Left cardiac atrium (tissue), 4 donors: Measurements from ENCODE around the gene CHCHD10. TPM values are rescaled to one million over a fixed set of nuclear protein-coding genes. Genes with fewer than 3 reads are reported as not detected.
A peak's percentile ranks its signal among the peaks of the same experiment; 100 is the strongest.

Experiments
- ATAC-seq, 2 donors: fragments of 200-7000 bp; cut with Tn5 transposase; one replicate each; pipeline ENCODE4 v1.9.1; 2020; ENCODE audit warnings: mild to moderate bottlenecking in 2 of 2, moderate library complexity in 2 of 2
- DNase-seq: peaks from one replicate; pipeline ENCODE4 v3.0.0-alpha.2; 2020
- intact Hi-C, 2 donors: fragments of 100-400 bp; cut with DNase I; formaldehyde crosslinking; loops; one replicate each; pipeline versions ENCODE4 v1.14.1 to v1.15.1; 2022 to 2023
- total RNA-seq, 2 donors: library from RNA; stranded (reverse); fragmentation: NEBNext Ultra II Directional; extraction: Animal tissue kit (Norgen Biotek cat#: 25700); gene quantifications; one replicate each; pipeline ENCODE4 v1.2.1, GENCODE V29; 2021
- donor health status: DM: no; HTN: yes; CAD: no.
- donor health status: DM: no; HTN: yes; CAD: no; lungs with severe emphysema.
- donor health status: DM: yes; HTN: yes; CAD: no.
- donor health status: Dilated cardiomyopathy.

CHCHD10 gene
- total RNA-seq, 2 donors from 2014 or later = 958 to 1,106 TPM

DNA sequence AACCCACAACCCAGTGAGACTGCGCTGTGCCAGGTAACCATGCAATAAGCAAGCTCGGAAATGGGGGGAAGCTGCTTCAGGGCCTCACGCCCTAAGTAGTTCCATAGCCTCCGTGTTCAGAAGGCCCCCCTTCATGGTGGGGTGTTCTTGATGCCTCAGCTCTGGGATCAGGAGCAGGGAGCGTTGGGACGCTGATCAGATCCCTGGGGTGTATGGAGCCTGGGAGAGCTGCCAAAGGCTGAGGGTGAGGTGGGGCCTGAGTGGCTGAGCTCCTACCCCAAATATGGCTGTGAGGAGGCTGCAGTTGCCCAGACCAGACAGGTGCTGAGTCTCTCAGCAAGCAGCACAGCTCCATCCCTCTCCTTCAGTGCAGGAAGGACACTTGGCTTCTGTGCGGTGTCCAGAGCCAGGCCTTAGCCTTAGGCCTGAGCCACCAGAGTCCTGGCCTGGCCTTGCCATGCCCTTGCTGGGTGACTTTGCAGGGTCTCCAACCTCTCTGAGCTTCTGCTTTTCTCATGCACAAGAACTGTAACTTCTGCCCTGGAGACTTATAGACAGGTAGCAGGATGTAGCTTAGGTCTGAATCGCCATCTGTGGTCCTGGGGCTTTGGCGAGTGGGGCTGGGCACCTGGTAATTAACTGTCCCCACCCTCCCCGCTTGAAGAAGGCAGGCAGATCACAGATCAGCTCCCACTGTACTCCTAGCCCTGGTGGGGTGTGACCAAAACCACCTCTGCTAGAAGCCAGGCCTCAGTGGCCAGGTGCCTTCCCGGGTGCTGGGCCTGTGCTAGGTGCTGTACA, 10.2 kb upstream of the CHCHD10 start:
- ATAC-seq = peak; percentile 39 to 43
- peak; percentile 58 for DNase-seq
- intact Hi-C loops = no loop called here

DNA sequence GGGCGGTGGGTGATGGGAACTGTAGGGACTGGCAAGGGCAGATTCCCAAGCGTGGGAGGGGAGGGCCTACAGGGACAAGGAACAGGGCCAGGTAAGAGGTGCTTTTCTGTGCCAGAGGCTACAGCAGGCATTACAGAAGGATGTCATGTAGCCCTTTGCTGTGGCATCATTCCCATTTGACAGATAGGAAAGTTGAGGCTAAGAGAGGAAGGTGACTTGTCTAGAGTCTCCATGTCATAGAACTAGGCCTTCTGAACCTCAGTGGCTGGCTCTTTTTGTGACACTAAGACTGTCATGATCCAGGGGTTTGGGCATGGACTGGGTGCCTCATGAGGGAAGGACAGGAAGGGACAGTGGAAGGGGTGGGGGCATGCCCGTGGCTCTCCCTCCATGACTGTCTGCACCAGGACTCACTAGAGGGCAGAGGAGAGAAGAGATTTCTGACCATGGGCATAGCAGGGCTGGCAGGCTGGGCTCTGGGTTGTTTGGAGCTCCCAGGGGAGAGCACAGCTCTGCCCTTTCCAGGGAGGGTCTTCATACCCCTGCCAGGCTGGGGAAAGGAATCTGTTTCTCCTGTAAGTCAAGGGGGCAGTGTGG, 8.1 kb upstream of the CHCHD10 start:
- no peak for DNase-seq
- intact Hi-C loops = no loop called here
- no peak for ATAC-seq

DNA sequence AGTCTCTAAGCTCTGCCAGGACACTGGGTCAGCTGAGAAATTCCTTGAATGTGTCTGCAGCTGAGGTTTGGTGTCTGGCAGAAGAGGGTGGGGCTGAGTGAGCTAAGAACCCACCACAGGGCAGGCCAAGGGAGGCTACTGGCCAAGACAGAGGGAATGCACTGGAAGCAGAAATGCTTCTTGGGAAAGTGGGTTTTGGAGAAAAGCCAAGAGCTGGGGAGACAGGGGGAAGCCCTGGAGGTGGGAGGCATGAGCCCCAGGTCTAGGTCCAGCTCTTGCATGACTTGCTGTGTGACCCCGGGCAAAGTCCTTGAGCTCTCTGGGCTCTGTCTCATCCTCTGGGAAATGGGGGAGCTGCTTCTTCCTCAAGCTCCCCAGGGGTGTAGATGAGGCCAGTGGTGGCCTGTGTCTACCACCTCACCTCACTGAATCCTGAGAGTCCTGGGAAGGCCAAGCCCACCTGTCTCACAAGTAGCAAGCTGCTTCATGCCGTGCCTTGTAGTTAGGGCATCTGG, 7.2 kb upstream of the CHCHD10 start:
- intact Hi-C loops = no loop called here
- ATAC-seq (peak; percentile 6 to 10), DNase-seq (no peak)

DNA sequence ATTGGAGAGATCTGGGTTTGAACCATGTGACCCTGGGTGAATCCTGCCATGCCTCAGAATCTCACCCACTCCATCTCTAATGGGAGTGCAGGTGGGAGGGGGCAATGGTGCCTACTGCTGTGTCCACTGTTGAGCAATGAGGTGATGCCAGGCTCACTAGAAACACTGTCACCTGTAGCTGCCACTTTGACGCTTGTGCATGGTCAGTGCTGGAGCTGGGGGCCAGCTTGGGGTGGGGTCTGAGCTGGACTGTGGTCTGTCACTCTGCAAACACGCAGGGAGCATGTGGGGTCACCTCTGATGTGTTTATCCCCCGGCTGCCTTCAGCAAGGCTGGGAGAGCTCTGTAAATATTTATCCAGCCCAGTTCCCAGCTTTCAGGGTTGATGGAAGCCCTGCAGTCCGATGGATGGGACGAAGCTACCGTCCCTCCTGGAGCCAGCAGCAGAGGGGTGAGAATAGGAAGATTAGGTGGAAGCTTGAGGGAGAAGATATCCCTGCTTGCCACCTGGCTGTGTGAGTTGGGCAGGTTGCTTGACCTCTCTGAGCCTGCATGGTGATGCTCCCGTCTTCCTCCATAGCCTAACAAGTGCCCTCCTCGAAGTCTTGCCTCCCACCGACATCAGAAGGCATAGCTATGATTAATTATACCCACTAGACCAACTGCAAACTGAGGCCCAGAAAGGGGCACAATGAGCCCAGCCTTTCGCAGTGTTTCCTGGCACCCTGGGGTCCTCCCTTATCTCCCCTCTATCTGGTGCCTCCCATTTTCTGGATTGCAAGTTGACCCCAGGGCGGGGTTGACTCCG, 6.5 kb upstream of the CHCHD10 start:
- intact Hi-C loops = no loop called here
- DNase-seq = no peak
- no peak for ATAC-seq

DNA sequence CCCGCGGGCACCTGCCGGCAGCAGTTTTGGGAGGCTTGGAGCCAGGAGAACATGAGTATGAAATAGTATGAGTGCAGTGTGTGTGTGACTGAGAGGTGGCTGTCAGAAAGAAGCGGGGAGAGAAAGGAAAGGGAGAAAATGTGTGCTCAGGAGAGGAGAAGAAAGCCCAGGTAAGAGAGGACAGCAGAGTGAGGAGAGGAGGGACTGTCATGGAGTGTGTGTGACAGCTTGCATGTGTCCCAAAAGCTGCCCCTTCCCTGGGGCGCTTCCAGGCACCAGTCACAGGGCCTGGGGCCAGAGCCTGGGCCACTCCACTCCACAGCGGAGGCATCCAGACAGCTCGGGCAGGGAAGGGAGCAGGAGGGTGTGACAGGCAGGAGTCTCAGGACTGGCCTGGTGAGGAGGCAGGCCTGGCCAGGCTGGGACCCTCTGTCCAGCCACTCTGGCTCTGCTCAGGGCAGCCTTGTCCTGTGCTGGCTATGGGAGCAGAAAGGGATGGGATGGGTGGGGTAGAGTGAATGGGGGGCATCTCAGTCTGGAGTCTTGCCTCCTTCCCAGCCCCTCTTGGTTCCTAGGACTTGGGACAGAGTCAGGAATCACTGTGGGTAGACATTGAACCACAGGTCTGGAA, 5.8 kb upstream of the CHCHD10 start:
- intact Hi-C loops = no loop called here
- no peak for DNase-seq
- ATAC-seq = peak; percentile 63 to 70

DNA sequence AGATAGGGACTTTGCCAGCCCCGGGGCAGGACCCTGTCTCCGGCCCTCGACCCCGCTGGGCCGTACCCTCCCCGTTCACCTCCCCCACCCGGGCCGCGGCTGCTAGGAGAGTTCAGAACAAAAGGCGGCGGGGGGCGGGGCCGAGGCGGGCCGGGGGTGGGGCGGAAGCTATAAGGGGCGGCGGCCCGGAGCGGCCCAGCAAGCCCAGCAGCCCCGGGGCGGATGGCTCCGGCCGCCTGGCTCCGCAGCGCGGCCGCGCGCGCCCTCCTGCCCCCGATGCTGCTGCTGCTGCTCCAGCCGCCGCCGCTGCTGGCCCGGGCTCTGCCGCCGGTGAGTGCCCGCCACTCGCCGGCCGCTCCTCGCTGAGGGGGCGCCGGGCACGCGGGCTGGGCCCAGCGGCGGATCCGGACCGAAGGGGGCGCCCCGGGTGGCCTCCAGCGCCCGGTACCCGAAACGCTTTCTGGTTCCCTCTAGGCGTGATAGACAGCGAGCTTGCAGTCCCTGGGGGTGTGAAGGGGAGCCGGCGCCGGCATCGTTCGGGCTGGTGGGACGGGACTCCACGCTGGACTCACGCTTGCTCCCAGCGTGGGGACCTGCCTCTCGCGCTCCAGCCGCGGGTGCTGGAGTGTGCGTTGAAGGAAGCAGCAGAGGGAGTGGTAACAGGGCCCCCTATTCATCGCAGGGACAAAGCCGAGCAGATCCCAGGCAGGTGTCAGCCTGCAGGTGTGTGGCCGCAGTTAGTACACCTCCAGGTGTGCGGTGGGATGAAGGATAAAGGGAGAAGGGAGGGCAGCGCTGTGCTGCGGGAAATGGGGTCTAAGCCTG, 5.1 kb upstream of the CHCHD10 start, which contains the start of gene MMP11:
TSS of gene MMP11 (plus strand) at position 201 of the 825 bp plus-strand sequence. CDS start at position 223, 22 bp downstream.
- DNase-seq (peak; percentile 75), ATAC-seq (peak; percentile 35 to 43)
- intact Hi-C loops = no loop called here

DNA sequence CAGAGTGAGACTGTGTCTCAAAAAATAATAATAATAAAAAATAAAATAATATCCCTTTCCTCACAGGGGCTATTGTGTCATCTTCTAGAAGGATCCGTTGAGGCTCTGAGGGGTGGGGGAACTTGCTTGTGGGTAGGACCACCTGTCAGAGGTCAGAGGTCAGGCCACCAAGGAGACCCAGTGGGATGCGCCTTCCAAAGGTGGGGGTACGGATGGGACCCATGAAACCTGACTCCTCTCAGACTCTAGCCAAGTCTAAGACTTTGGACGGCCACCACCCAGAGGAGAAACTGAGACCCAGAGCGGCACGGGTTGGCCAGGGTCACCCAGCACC, 4.5 kb upstream of the CHCHD10 start:
- no peak for DNase-seq
- intact Hi-C loops = no loop called here
- ATAC-seq = no peak

DNA sequence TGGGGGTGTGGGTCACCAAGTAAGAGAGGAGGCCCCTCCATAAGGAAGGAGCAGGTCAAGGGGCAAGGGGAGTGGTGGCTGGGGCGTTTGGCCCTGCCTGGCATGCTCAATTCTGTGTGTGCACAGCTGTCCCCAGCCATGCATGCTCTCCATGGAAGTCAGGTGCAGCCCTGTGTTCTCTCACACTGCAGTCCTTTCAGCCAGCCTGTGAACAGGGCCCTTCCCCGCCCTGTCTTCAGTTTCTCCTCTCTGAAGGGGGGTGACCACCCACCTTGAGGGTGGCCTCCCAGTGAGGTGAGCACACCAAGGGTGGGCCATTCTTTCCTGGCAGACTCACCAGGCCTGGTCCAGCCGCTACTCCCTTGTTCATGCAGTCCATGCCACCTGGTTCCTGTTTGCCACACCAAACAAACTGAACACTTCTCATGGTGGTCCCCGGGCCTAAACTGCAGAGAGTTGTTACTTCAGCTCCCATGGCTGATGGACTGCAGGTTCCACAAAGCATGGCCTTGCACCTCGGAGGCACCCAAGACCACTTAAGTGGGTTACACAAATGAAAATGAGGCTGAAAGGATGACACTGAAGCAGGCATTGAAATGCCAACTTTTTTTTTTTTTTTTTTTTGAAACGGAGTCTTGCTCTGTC, 1.7 kb upstream of the CHCHD10 start:
- intact Hi-C loops = loop anchor here (5.0 kb wide), 1 partner anchor 78 kb away; no protein-coding TSS in a partner anchor
- ATAC-seq (no peak), DNase-seq (no peak)

DNA sequence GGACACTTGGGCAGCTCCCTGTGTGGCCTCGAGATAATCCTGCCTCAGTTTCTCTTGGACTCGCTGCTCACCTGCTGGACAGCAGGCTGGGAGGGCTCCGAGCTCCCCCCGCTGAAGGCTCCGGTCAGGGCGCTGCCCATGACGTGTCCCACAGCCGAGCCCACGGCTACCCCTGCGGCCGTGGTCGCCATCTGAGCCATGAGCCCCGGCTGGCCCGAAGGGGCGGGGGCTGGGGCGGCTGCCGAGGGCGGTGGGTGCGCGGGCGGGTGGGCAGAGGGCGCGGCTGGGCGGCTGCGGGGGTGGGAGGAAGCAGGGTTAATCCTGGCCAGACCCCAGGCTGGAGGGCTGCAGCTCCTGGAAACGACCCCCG, 484 bp downstream of the CHCHD10 start:
- intact Hi-C loops = loop anchor here (5.0 kb wide), 1 partner anchor 80 kb away; no protein-coding TSS in a partner anchor
- no peak for DNase-seq
- ATAC-seq = peak; percentile 3 to 4

DNA sequence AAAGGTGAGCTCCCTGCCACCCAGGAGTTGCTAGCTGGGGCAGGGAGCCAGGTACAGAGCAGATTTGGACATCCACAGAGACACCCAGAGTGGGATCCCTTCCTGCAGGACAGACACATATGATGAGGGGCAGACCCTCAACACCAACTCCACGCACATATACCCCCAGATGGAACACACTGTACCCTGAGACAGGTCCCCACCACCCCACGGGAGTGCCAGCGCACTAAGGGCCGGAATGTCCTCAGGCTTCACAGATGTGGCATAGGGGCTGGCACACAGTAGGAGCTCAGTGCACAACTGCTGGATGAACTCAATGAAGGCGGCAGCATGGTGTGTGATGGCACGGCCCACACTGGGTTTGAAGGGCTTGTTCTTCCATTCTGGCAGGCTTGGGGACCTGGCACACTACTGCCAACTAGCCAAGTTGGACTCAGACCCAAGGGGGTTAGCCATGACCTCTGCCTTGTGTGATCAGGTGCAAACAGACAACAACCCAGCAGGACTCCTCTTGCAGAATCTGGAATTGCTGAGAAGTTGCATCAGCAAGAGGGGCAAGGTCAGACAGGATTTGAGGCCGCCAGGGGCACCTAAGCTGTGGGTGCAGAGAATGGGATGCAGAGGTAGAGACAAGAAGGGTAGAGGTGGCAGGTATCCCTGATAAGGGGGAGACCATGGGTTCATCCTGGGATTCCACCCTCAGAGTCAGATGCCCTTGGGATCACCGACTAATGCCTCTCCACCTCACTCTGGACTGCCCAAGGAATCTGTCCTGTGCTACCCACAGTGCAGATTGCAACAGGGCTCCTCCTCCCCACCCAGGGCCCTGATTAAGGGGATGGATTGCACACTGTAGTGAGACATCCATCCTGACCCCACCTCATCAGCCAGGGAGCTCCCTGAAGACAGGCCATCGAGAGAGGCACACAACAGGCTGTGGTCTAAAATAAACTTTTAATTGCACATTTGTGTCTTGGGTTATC, 2.6 kb downstream of the CHCHD10 start:
- DNase-seq (no peak), ATAC-seq (no peak)
- intact Hi-C loops = loop anchor here (5.0 kb wide), 1 partner anchor 82 kb away; no protein-coding TSS in a partner anchor

DNA sequence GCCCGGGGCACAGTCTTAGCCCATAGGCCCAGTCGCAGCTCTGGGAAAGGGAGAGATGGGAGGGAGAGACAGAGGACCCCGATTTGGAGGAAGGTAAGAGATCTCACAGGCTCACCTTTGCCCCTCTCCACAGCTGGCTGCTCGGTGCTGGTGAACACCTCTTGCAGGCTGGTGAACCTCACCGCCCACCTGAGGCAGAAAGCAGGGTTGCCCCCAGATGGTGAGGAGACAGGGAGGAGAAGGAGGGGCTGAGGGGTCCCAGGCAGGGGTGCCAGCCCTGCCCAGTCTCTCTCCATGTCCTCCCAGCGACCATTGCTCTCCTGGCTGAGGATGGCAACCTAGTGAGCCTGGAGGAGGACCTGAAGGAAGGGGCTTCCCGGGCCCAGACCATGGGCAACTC, 3.8 kb downstream of the CHCHD10 start:
- no peak for ATAC-seq
- DNase-seq = no peak
- intact Hi-C loops = no loop called here

DNA sequence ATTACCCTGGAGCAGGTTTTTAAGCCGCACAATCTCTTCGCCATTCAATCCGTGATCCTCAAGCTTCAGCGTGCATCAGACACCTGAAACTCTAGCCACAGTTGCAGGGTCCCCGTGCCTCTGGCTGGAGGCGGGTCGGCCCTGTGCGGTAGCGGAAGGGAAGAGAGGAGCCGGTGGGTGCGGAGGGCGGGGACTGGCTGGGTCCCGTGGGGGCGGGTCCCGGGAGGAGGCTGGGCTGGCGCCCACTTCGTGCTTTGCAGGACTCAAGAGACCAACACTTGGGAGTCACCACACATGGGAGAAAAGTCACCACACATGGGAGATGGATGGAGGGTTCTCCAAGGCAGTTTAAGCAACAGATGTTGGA, 4.2 kb downstream of the CHCHD10 start:
- ATAC-seq = peak in 1 of 2 donors; percentile 13

DNA sequence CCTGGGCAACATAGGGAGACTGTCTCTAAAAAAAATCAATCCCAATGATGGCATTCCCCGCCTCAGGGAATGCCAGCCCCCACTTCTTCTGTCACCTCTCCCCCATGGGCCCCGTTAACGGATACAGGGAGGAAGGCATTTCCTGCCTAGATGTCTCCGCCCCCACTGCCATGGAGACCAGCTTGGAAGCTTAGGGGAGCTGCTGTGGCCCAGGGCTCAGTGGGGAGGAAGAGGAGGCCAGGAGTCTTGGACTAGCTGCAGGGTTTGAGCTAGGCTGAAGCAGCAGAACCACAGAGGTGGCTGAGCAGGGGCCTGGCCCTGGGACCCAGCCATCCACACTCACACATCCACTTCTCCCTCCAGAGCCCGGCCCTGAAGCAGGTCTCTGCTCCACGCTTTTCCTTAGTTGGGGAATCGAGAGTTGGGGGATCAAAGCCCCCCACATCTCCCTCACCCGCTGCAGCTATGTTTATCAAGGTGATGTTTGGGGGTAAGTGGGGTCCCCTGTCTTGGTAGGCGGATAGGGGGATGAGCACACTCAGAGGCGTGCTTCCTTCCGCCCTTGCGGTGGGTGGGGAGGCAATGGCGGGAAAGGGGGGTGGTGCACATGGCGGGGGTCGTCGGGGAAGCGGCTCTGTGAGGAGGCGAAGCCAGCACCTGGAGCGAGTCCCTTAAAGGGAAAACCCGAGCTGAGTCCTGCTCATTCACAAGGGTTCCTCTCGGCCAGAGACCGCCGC, 4.8 kb downstream of the CHCHD10 start, which contains the start of gene C22orf15:
TSS of gene C22orf15 (plus strand) at position 149 of the 737 bp plus-strand sequence. CDS start at position 466, 317 bp downstream.
- no peak for DNase-seq

More for the DNA sequence above, 4.2 kb downstream of the CHCHD10 start:
- intact Hi-C loops = no loop called here
- DNase-seq = no peak

DNA sequence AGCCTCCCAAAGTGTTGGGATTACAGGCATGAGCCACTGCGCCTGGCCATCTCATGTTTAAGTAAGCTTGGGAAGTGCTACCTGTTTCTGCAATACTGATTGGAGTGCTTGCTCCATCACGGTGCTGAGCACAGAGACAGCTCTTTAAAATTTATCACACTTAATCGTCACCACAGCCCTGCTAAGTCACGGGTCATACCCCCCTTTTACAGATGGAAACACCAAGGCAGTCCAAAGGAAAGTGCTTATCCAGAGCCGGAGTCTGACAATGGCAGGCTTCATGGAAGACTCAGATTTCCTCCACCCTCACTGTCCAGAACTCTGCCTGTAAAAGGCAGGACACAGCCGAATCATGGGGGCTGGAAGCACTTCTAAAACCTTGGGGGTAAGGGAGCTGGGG, 7.7 kb downstream of the CHCHD10 start:
- no peak for ATAC-seq
- intact Hi-C loops = no loop called here
- DNase-seq = no peak

More for the DNA sequence above, 4.8 kb downstream of the CHCHD10 start, which contains the start of gene C22orf15:
- intact Hi-C loops = no loop called here
- ATAC-seq = peak; percentile 6 to 21

DNA sequence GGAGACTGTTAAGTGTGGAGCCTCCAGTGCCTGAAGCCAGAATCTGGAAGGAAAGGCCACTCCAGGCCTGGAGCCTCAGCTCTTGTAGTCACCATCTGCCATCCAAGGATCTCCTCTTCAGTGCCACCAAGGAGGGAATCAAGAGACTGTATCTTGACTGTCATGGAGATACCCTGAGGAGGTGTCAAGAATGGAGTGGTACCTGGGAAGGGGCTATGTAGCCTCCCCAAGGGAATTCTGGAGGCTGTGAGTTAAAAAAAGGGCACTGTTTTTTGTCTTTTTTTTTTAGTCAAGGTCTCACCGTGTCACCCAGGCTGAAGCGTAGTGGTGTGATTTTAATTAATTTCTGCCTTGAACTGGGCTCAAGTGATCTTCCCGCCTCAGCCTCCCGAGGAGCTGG, 8.2 kb downstream of the CHCHD10 start:
- DNase-seq (no peak), ATAC-seq (no peak)
- intact Hi-C loops = no loop called here

DNA sequence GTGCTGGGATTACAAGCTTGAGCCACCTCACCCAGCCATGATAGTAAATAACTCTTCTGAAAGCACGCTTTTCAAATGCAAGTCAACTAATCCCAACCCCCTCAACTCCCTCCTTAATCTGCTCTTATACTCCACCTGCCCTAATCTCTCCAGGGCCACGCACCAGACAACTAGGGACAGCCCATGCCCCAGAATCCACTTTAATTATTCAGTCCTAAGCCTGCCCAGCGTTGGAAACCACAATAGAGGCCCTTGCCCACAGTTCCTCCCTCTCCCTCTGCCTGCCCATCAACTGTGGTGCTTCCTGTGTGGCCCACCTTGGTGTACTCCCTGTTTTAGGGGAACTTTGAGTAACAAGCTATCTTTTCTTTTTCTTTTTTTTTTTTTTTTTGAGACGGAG, 10.9 kb downstream of the CHCHD10 start:
- intact Hi-C loops = no loop called here
- DNase-seq (no peak), ATAC-seq (no peak)
